Measurements from ENCODE around the gene PTPRH.

Gene PTPRH

GRCh38 chr19:55149078-55150003 lies 60.0 kb downstream of the PTPRH start, which contains the start of gene TNNT1:
Gene TNNT1, minus strand, starts transcription at chr19:55149206. Its CDS starts 2,049 bp downstream, at chr19:55147157.
- Histone ChIP-seq H3K27ac (ENCODE audit: poor library complexity, severe bottlenecking) (no peak within 1 kb of the TSS), H3K4me1 (ENCODE audit: insufficient read depth, poor library complexity, severe bottlenecking) (no peaks in the 10 kb centered on the region), H3K4me3 (ENCODE audit: severe bottlenecking) (no peak within 1 kb of the TSS), H3K9me3 (ENCODE audit: severe bottlenecking) (no peaks in the 10 kb centered on the region), H3K27me3 (ENCODE audit: insufficient read depth, poor library complexity, severe bottlenecking) (no peaks in the 10 kb centered on the region), H3K36me3 (ENCODE audit: low read depth) (peaks cover 6% of the 10 kb centered on the region)
- DNase-seq (ENCODE audit: low spot score) (no peak), ATAC-seq (ENCODE audit: low read depth) (0 out of 3 replicates have a peak, but pooled peaks have one; percentile 2)
- no peak for TF ChIP-seq CTCF (IDR thresholded peaks at IDR 0.05; ENCODE audit: poor library complexity, severe bottlenecking)

GRCh38 chr19:55147545-55148251 lies 61.6 kb downstream of the PTPRH start:
- peaks cover 8% of the 10 kb centered on the region for H3K36me3 ChIP-seq (ENCODE audit: low read depth)
- H3K9me3 ChIP-seq (ENCODE audit: severe bottlenecking): no peaks in the 10 kb centered on the region
- no peak for TF ChIP-seq CTCF (IDR thresholded peaks at IDR 0.05; ENCODE audit: poor library complexity, severe bottlenecking)
- ATAC-seq (ENCODE audit: low read depth): no peak
- no peak for DNase-seq (ENCODE audit: low spot score)
- no peaks in the 10 kb centered on the region for H3K4me1 ChIP-seq (ENCODE audit: insufficient read depth, poor library complexity, severe bottlenecking)
- no peak overlapping the region for H3K4me3 ChIP-seq (ENCODE audit: severe bottlenecking)
- no peaks in the 10 kb centered on the region for H3K27me3 ChIP-seq (ENCODE audit: insufficient read depth, poor library complexity, severe bottlenecking)
- H3K27ac ChIP-seq (ENCODE audit: poor library complexity, severe bottlenecking): peak overlapping the region; percentile 63

GRCh38 chr19:55146705-55147273 lies 62.5 kb downstream of the PTPRH start:
- no peak for TF ChIP-seq CTCF (IDR thresholded peaks at IDR 0.05; ENCODE audit: poor library complexity, severe bottlenecking)
- no peaks in the 10 kb centered on the region for H3K27me3 ChIP-seq (ENCODE audit: insufficient read depth, poor library complexity, severe bottlenecking)
- H3K36me3 ChIP-seq (ENCODE audit: low read depth): peaks cover 13% of the 10 kb centered on the region
- H3K4me3 ChIP-seq (ENCODE audit: severe bottlenecking): peak overlapping the region; percentile 68
- no peak for DNase-seq (ENCODE audit: low spot score)
- no peaks in the 10 kb centered on the region for H3K4me1 ChIP-seq (ENCODE audit: insufficient read depth, poor library complexity, severe bottlenecking)
- no peaks in the 10 kb centered on the region for H3K9me3 ChIP-seq (ENCODE audit: severe bottlenecking)
- peak; percentile 95 for ATAC-seq (ENCODE audit: low read depth)
- H3K27ac ChIP-seq (ENCODE audit: poor library complexity, severe bottlenecking): peak overlapping the region; percentile 63

- ATAC-seq (ENCODE audit: low read depth): peak; percentile 73
- Histone ChIP-seq H3K4me3 (ENCODE audit: severe bottlenecking) (peak overlapping the region; percentile 68), H3K36me3 (ENCODE audit: low read depth) (peaks cover 17% of the 10 kb centered on the region), H3K4me1 (ENCODE audit: insufficient read depth, poor library complexity, severe bottlenecking) (no peaks in the 10 kb centered on the region), H3K9me3 (ENCODE audit: severe bottlenecking) (no peaks in the 10 kb centered on the region), H3K27ac (ENCODE audit: poor library complexity, severe bottlenecking) (peak overlapping the region; percentile 63), H3K27me3 (ENCODE audit: insufficient read depth, poor library complexity, severe bottlenecking) (no peaks in the 10 kb centered on the region)
- no peak for DNase-seq (ENCODE audit: low spot score)
- peak; percentile 92 for TF ChIP-seq CTCF (IDR thresholded peaks at IDR 0.05; ENCODE audit: poor library complexity, severe bottlenecking)
These were observed 63.1 kb downstream of the PTPRH start for GRCh38 chr19:55146078-55146704.

All from RWPE2 (cell line).